Suppressor macrophage (primary cell): ENCODE measurements around the gene MCCC1.

Source experiments
- DNase-seq, 4 experiments: peaks; one replicate each; pipeline ENCODE4 v3.0.0-alpha.2; 2020 to 2022

The MCCC1 gene

DNA sequence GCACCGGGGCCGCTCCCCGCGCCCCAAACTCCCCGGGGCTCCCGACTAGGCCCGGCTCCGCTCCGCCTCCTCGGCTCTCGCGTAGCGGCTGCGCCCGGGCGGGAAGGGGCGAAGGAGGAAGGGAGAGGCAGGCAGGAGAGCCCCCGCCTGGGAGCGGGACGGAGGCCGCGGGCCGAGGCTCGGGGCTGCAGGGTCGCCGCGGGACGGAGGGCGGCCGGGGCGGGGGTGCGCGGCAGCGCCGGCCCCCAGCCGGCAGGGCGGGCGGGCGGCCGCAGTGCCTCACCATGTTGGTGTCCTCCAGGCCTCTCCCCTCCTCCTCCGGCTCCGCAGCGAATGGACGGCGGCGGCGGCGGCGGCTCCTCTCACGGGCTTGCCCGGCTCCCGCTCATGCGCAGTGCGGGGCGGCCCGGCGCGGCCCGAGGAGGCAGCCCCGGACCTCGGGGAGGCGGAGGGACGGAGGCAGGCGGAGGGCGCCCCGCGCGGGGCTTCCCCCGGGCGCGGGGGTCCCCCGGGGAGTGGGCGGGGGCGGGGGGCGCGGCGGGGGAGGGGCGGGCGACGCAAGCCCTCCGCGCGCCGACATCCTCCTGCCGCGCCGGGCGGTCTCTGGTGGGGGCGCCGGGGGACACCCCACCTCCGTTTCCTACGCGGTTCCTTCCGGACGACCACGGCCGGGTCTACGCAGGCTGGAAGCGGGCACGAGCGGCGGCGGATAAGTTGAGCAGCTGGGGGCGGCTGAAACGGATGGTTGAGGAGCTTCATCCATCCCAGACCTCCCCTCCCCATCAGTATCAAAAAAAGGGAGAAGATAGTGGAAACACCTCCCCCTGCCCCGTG is 118.9 kb downstream of the MCCC1 start, which contains the start of gene DCUN1D1:
Gene DCUN1D1, minus strand, starts transcription at position 335 of the 834 bp plus-strand sequence. Its CDS starts 49 bp downstream, at position 286.
- DNase-seq: peak; percentile 92 to 97 (median 96)

DNA sequence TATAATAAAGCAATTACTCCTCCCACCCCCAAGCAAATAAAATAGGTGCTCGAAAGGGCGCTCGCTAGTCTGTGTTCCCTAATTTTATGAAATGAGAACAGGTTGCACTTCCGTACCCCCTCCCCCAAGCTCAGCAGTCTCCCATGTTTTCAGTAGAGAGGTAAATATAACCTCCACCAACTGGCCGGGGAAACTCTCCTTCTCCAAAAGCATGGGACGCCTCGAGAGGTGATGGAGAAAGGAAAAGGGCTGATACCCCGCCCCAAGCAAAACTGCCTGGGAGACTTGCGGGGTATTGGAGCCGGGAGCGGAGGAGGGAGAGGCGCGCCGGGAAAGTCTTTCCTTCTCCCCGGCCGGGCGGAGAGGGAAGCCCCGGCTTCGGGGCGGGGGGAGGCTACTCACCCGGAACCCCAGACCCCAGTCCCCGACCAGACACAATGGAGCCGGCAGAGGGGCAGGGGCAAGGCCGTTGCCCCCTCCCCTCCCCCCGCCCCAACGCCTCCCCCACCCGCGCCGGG is 119.6 kb downstream of the MCCC1 start:
- DNase-seq: peak; percentile 45 to 66 (median 49)

DNA sequence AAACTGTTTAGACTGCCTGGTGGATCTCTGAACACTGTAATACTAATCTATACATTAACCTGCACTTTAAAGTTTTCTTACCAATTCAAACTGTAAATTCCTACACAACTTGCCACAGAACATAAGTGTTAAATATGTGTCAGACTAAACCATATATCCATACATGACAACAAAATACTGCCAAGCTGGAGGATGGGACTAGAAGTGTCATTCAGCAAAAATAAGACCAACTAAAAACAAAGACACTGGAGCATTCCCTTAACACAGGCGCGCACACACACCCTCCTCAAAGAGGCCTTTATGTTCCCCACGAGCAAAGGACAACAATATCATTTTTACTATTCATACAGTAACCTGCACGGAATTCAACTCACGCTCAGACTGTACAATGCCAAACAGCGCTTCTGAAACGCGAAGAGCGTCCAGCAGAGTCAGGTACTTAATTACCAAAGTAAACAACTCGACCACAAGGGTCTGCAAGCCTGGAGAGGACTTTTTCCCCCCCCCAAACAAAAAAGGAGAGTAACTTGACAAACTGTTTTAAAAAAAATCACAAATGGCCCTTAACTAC is 120.1 kb downstream of the MCCC1 start:
- peak in 3 of 4 experiments; percentile 5 to 14 (median 9) for DNase-seq

DNA sequence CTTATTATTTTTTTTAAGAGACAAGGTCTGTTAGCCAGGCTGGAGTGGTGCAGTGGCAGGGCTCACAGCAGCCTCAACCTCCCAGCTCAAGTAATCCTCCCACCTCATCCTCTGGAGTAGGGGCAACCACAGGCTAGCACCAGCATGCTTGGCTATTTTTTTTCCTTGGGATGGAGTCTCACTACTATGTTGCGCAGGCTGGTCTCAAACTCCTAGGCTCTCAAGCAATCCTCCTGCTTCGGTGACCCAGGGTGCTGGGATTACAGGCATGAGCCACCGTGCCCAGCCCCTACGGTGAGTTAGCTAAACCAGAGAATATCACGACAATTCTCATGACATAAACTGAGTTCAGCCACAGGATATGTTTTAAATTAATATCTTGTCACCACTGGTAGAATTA is 120.9 kb downstream of the MCCC1 start:
- DNase-seq: no peak

- no peak for DNase-seq
Observed at GRCh38 chr3:182973047-182973446, 126.2 kb downstream of the MCCC1 start.

DNA sequence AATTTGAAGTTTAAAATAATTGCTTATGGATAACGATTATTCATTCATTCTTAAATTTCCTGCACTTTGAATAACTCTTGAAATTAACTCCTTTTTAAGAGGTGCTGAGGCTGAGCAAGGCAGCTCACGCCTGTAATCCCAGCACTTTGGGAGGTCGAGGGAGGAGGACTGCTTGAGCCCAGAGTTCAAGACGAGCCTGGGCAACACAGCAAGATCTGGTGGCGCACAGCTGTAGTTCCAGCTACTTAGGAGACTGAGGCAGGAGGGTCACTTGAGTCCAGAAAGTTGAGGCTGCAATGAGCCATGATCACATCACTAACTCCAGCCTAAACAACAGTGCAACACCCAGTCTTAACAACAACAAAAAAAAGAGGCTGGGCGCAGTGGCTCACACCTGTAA is 126.9 kb downstream of the MCCC1 start:
- DNase-seq: no peak

GRCh38 chr3:182971637-182972036 is 127.7 kb downstream of the MCCC1 start:
- DNase-seq: no peak

DNA sequence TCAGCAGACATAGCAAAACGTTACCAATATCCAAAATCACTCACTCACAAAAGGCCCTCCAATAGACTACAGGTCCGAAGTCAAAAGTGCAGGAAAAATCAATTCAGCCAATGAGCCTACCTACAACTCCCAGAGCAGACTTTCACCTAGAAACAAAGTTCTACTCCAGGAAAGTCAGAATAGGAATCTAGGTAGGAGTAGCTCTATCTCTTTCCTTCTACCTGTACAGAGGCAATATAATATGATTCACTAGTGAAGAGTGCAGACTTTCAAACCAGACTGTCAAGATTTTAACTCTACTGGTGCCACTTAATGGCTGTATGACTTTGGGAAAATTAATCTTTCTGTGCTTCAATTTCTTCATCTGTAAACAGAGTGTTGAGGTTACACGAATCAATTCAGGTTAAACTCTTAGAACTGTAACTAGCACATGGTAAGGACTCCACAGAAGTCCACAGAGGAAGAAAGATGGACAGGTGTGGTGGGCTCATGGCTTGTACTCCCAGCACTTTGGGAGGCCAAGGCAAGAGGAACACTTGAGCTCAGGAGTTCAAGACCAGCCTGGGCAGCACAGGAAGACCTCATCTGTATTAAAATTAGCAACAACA is 128.4 kb downstream of the MCCC1 start:
- no peak for DNase-seq

DNA sequence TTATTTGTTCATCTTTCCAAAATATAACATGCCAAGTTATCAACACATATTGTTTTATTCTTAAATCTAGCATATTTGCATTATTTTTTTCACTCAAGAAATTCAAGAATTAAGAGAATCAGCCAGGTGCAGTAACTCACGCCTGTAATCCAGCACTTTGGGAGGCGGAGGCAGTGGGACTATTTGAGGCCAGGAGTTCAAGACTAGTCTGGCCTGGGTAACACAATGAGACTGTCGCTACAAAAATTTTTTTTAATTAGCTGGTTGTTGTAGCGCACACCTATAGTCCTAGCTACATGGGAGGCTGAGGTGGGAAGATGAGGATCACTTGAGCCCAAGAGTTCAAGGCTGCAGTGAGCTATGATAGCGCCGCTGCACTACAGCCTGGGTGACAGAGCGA is 129.4 kb downstream of the MCCC1 start:
- DNase-seq: no peak

DNA sequence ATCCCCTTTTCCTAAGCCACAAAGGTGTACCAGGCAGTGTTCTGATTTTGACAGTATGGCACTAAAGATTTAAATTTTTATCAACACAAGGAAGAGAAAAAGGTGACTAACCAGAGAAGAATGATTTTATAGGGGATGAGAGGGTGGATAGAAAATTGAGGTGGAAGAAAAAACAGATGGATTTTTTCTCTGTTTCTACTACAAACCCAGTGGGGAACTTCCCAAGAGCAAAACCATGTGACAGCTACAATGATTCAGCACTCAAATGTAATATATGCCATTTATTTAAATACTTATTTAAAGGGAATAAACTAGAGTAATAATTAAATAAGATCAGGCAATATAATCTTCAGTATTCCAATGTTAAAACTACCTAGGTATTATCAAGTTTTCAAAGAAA is 130.0 kb downstream of the MCCC1 start:
- peak; percentile 14 to 58 (median 36) for DNase-seq

- DNase-seq: peak in 2 of 4 experiments; percentile 43 to 50
Observed at GRCh38 chr3:182967218-182968204, 131.8 kb downstream of the MCCC1 start.

GRCh38 chr3:182965861-182966366 is 133.4 kb downstream of the MCCC1 start:
- DNase-seq: no peak
